HG03565 (cell line): Measurements from ENCODE around the gene SLX9.

ENCODE experiments used
- ATAC-seq: cut with Tn5 transposase; IDR thresholded peaks from one replicate; pipeline ENCODE4 v1.9.1; 2021; ENCODE audit warnings: mild to moderate bottlenecking, moderate library complexity; ENCODE audit not compliant: unreplicated experiment

SLX9 gene

GRCh38 chr21:44957901-44958451 is 18.1 kb downstream of the SLX9 start:
- no peak for ATAC-seq

DNA sequence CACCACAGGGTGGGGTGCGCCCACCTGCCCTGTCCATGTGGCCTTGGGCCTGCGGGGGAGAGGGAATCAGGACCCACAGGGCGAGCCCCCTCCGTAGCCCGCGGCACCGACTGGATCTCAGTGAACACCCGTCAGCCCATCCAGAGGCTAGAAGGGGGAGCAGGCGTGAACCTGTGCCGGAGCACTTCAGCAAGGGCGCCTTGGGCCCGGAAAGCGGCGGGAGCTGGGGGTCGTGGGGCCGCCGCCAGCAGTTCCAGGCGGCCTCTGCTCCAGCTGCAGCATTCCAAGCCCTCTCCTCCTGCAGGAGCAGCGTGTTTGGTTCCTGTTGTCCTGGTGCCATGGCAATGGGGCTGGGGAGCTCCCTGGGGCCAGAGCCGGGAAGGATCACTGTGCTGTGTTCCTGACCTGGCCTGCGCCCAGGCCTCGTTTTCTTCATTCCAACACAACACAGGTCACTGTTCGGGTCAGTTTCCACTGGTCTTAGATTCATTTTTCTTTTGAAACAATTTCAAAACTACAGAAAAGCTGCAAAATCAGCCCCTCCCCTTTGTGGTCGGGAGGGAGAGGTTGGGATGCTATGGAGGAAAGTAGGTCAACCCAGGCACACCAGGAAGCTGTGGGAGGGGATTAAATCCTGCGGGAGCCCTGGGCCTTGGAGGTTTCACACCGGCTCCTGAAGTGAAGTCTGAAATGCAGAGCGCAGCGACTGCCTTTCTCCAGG is 18.8 kb downstream of the SLX9 start:
- no peak for ATAC-seq

GRCh38 chr21:44959376-44960091 is 19.7 kb downstream of the SLX9 start:
- ATAC-seq = no peak

DNA sequence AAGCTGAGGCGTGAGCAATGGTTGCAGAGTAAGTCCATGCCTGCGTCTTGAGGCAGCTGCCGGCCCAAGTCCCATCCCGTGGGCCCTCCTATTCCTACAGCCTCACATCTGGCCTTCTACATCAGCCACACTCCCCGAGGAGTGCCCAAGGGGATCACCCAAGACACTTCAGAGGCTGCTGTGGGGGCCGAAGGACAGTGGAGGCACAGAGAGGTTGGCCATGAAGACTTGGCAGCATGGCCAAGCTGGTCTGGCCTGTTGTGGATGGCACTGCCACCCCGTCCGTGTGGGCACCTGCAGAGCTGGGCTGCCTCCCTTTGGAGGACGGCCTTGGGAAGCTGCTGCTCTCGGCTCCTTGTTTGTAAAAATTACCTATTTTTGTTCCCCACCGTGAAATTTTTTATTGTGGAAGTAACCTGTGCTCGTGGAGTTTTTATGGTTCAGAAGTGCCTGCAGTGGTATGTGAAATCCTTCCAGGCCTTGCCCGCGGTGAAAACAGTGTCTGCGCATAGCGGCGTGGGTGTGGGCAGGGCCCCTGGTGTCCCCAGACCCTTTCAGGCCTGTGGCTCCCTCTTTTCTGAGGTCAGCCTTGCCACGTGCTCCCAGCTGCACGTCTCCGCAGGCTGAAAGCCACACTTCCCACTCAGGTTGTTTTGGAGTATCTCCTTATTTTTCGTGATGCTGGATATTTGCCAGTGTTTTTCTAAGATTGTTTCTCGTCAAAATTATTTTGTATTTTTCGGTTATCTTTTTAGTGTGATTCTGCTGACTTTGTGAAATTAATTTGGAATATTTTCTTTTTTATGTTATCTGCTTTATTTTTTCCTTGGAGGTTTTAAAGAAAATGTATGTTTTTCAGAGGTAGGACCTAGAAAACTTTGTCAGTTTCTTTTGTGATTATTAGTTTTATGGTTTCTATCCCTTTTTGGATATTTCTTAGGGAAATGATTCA is 20.6 kb downstream of the SLX9 start:
- ATAC-seq = no peak

DNA sequence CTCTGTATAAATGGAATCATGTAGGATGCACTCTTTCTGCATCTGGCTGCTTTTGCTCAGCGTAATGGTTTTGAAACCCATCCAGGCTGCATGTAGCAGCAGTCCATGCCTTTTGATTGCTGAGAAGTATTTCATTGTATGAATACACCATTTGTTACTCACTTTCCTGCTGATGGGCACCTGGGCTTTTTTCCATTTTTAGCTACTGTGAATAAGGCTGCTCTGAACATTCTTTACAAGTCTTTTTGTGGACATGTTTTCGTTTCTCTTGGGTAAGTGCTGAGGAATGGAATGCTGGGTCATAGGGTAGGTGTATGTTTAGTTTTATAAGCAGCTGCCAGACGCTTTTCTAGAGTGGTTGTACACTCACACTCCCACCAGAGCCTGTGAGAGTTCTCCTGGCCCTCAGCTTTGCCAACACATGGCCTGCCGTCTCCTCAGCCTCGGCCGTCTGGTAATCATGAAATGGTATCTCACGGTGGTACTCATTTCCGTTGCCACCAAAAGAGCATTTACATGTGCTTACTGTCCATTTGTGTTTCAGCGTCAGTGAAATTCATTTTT is 22.7 kb downstream of the SLX9 start:
- no peak for ATAC-seq

DNA sequence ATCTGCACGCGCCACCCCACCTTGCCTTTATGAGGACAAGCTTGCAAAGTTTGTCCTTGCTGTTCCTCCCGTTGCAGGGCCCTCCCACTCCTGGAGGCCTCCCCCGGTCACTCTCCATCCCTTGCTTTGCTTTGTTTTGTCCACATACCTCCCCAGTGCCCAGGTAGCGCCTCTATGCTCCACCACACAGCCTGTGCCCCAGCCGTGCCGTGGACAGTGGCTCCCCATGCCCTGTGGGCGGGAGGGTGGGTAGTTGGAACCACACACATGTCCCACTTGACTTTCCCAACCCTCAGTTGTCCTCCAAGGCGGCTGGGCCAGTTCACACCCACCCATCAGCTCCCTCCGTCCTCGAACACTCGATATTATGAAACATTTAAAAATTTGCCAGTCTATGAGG is 24.6 kb downstream of the SLX9 start:
- ATAC-seq = no peak

DNA sequence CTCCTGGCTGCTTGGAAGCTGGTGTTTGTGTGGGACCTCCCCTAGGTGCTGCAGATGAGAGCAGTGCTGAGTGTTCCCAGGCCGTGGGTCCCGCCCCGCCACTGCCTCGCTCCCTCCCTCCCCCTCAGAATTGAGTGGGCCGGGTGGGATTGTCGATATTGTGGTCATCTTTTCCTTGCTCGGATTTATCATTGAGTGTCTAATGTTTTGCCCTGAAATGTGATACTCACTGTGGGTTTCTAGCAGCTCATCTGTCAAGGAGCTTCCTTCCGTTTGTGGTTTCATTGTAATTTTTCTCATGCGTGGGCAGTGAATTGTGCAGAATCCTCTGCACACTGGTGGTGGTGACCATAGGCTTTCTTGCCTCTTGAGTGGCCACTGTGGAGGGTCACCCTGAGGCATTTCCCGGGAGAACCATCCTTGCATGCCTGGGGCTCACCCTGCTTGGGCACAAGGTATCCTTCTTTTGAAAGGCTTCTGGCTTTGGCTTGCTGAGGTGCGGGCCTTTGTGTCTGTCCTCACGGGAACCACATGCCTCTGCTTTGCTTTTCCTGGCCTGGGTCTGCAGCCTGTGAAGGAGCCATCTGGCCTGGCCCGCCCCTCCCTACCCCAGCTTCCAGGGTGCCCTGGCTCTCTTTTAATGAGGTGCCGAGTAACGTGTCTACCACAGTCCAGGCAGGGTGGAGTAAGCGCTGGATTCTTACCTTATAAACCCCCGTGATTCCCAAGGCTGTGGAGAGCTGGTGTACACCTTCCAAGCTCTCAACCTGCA is 25.6 kb downstream of the SLX9 start:
- ATAC-seq = no peak

GRCh38 chr21:44966135-44967081 is 26.6 kb downstream of the SLX9 start:
- ATAC-seq = no peak

DNA sequence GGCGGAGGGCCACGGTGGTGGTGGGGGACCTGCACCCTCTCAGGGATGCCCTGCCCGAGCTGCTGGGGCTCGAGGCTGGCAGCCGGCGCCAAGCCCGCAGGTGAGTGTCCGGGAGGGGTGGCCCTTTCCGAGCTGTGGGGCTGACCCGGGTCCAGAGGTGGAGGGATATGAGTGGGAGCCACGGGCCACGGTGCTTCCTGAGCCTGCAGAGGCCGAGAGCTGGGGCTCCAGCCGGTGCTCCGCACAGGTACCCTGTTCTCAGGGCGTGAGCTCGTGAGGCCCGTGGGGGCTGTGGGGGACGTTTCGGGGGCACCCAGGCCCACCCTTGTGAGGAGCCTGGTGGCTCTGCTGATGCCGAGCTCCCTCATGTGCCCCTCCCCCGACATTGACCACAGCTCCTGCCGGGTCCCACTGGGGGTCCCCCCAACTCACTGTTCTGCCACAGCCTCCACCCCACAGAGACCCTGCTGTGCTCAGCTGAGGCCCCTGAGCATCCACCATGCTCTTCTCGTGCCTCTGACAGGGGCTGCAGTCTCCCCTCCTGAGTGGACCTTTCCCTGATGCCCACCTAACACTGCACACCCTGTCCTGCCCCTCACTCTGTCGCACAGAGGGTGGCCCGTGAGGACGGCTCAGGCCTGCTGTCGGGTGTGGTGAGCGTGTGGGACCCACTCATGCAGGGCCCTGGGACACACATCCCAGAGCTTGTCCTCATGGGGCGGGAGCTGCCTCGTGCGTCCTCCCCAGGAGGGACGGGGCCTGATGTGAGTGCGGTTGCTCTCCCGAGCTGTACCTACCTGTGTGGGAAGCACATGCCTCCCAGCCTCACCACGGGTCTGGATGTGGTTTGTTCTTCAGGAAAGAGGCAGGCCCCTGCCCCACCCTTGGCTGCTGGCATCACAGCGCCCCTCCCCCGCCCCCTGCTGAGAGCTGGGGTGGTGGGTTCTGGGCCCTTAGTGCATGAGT is 27.5 kb downstream of the SLX9 start:
- ATAC-seq = no peak

- ATAC-seq = no peak
These were observed 29.3 kb downstream of the SLX9 start for GRCh38 chr21:44969066-44969670.

- ATAC-seq = no peak
These were observed 30.3 kb downstream of the SLX9 start for GRCh38 chr21:44969931-44970755.

GRCh38 chr21:44970766-44971671 is 31.2 kb downstream of the SLX9 start:
- ATAC-seq = no peak

DNA sequence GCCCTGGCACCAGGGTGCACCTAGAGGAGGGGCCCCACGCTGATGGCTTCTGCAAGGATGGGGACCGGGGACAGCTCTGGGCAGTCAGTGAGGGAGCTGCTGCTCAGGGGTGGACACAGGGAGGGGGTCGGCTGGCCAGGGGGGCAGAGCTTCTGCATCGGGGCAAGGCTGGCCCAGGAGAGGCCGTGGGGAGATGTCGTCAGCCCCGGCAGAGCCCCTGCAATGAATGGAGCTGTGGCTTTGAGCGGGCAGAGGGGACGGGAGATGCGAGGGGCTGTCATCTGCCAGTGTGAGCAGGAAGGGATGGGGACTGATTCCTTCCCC is 31.8 kb downstream of the SLX9 start:
- ATAC-seq = no peak

DNA sequence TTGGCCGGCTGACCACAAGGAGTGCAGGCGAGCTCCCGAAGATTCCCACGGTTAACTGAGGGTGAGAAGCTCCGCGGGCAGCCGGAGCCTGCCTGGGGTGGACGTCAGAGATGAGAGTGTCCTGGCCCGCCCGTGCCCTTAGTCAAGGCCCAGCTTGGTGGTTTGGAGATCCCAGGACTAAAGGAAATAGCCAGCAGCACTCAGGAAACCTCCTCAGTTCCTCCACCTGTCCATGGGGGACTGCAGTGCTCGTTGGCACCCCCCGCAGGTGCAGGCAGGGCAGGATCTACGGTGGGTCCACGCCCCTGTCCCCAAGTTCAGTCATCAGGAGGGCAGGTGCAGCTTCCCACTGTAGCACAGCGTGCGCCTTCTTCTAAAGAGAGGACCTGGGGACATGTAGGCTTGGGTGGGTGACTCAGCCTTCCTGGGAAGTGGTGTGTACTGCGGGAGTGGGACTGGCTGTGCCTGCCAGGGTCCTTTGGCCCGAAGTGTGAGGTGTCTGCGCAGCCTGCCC is 32.5 kb downstream of the SLX9 start:
- ATAC-seq = no peak

GRCh38 chr21:44972821-44973220 is 33.0 kb downstream of the SLX9 start:
- ATAC-seq = no peak
